Ascending aorta (tissue), 2 donors: Measurements from ENCODE around the gene FHOD3. TPM values are rescaled to one million over a fixed set of nuclear protein-coding genes. Genes with fewer than 3 reads are reported as not detected.

Source experiments
- DNase-seq, 2 donors: peaks; one replicate each; pipeline ENCODE4 v3.0.0-alpha.2; 2019; ENCODE audit warnings: low spot score in 2 of 2
- H3K27ac ChIP-seq, 2 donors: fragments of 200-600 bp; sonication (generic); one replicate each; pipeline ENCODE4 v1.5.1; 2016 to 2017; ENCODE audit warnings: mild to moderate bottlenecking in 1 of 2
- H3K27me3 ChIP-seq: fragments of 200-600 bp; sonication (generic); one replicate; pipeline ENCODE4 v1.5.1; 2017
- H3K36me3 ChIP-seq, 2 donors: fragments of 200-600 bp; sonication (generic); one replicate each; pipeline ENCODE4 v1.5.1; 2016
- H3K4me1 ChIP-seq, 2 donors: fragments of 200-600 bp; sonication (generic); one replicate each; pipeline ENCODE4 v1.5.1; 2016 to 2017; ENCODE audit warnings: mild to moderate bottlenecking in 1 of 2
- H3K4me3 ChIP-seq, 2 donors: fragments of 200-600 bp; sonication (generic); one replicate each; pipeline ENCODE4 v1.5.1; 2016 to 2017; ENCODE audit warnings: mild to moderate bottlenecking in 1 of 2
- H3K9me3 ChIP-seq, 2 donors: fragments of 200-600 bp; sonication (generic); one replicate each; pipeline ENCODE4 v1.5.1; 2016
- CTCF ChIP-seq, 3 experiments: fragments of 200-600 bp in 2 of 3; fragments of 450-650 bp in 1 of 3; sonication (generic) in 2 of 3; IDR thresholded peaks; one replicate each; pipeline ENCODE4 v1.5.1; 2016 to 2019; ENCODE audit warnings: antibody characterized with exemption in 3 of 3, mild to moderate bottlenecking in 1 of 3, moderate library complexity in 1 of 3
- intact Hi-C: fragments of 100-400 bp; cut with DNase I; formaldehyde crosslinking; loops from one replicate; pipeline ENCODE4 v1.15.1; 2023
- total RNA-seq: library from RNA; depleted of rRNA; stranded (reverse); fragments of >200 nt; gene quantifications from one replicate; pipeline ENCODE4 v1.1.0, GENCODE V29; 2016

The FHOD3 gene
- total RNA-seq, 1 donor from 2014 or later: 12.7 TPM

GRCh38 chr18:36595818-36596215 is 298.3 kb downstream of the FHOD3 start:
- H3K27ac ChIP-seq: no peak overlapping the region
- peaks cover 3% of the 10 kb centered on the region in 2 donors for H3K4me1 ChIP-seq
- H3K36me3 ChIP-seq: no peaks in the 10 kb centered on the region
- no peak overlapping the region for H3K4me3 ChIP-seq
- no peaks in the 10 kb centered on the region for H3K27me3 ChIP-seq
- H3K9me3 ChIP-seq: no peaks in the 10 kb centered on the region
- no peak for DNase-seq
- no peak for TF ChIP-seq CTCF (IDR thresholded peaks at IDR 0.05)
- intact Hi-C loops: no loop called here

GRCh38 chr18:36597636-36598035 is 300.1 kb downstream of the FHOD3 start:
- H3K9me3 ChIP-seq: no peaks in the 10 kb centered on the region
- H3K4me1 ChIP-seq: peaks cover 3 to 6% of the 10 kb centered on the region in 2 donors
- TF ChIP-seq CTCF (IDR thresholded peaks at IDR 0.05): no peak
- no peaks in the 10 kb centered on the region for H3K27me3 ChIP-seq
- intact Hi-C loops: no loop called here
- H3K4me3 ChIP-seq: no peak overlapping the region
- H3K36me3 ChIP-seq: no peaks in the 10 kb centered on the region
- DNase-seq: no peak
- H3K27ac ChIP-seq: no peak overlapping the region

GRCh38 chr18:36600548-36600947 is 303.0 kb downstream of the FHOD3 start:
- Histone ChIP-seq H3K36me3 (no peaks in the 10 kb centered on the region), H3K9me3 (no peaks in the 10 kb centered on the region), H3K4me1 (peaks cover 3 to 6% of the 10 kb centered on the region in 2 donors), H3K27ac (peak overlapping the region; percentile 21 to 50), H3K27me3 (no peaks in the 10 kb centered on the region), H3K4me3 (no peak overlapping the region)
- no peak for DNase-seq
- intact Hi-C loops: no loop called here
- TF ChIP-seq CTCF (IDR thresholded peaks at IDR 0.05): no peak

- no peak overlapping the region for H3K4me3 ChIP-seq
- no peaks in the 10 kb centered on the region for H3K9me3 ChIP-seq
- peak overlapping the region; percentile 21 to 50 for H3K27ac ChIP-seq
- no peak for TF ChIP-seq CTCF (IDR thresholded peaks at IDR 0.05)
- peaks cover 3 to 6% of the 10 kb centered on the region in 2 donors for H3K4me1 ChIP-seq
- no peak for DNase-seq
- intact Hi-C loops: no loop called here
- H3K27me3 ChIP-seq: no peaks in the 10 kb centered on the region
- no peaks in the 10 kb centered on the region for H3K36me3 ChIP-seq
Measured at GRCh38 chr18:36601316-36601715, 303.8 kb downstream of the FHOD3 start.

- intact Hi-C loops: no loop called here
- DNase-seq: no peak
- no peak for TF ChIP-seq CTCF (IDR thresholded peaks at IDR 0.05)
Measured at GRCh38 chr18:36602071-36602470, 304.6 kb downstream of the FHOD3 start.

GRCh38 chr18:36602620-36603019 is 305.1 kb downstream of the FHOD3 start:
- no peak for TF ChIP-seq CTCF (IDR thresholded peaks at IDR 0.05)
- Histone ChIP-seq H3K36me3 (no peaks in the 10 kb centered on the region), H3K27ac (no peak overlapping the region), H3K9me3 (no peaks in the 10 kb centered on the region), H3K27me3 (no peaks in the 10 kb centered on the region), H3K4me3 (no peak overlapping the region), H3K4me1 (peaks cover 3 to 6% of the 10 kb centered on the region in 2 donors)
- intact Hi-C loops: no loop called here
- no peak for DNase-seq

More at GRCh38 chr18:36602071-36602470, 304.6 kb downstream of the FHOD3 start:
- no peaks in the 10 kb centered on the region for H3K9me3 ChIP-seq
- H3K36me3 ChIP-seq: no peaks in the 10 kb centered on the region
- no peak overlapping the region for H3K27ac ChIP-seq
- no peak overlapping the region for H3K4me3 ChIP-seq
- H3K27me3 ChIP-seq: no peaks in the 10 kb centered on the region
- peaks cover 3 to 6% of the 10 kb centered on the region in 2 donors for H3K4me1 ChIP-seq
